ENCODE measurements around the gene SLC9A4.

Gene SLC9A4

DNA sequence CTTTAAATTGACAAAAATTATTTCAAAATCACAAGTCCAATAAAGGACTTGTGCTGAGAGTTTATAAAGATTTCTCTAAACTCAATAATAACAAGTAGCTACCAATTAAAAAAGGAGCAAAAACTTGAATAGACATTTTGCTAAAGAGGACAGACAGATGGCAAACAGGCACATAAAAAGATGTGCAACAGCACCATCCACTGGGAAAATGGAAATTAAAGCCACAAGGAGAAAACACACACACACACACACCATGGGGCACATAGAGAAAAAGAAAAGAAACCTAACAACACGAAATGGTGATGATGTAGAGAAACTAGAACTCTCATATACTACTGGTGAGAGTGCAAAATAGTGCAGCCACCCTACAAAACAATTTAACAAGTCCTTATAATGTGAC lies 12.6 kb upstream of the SLC9A4 start:
- no peak for DNase-seq

DNA sequence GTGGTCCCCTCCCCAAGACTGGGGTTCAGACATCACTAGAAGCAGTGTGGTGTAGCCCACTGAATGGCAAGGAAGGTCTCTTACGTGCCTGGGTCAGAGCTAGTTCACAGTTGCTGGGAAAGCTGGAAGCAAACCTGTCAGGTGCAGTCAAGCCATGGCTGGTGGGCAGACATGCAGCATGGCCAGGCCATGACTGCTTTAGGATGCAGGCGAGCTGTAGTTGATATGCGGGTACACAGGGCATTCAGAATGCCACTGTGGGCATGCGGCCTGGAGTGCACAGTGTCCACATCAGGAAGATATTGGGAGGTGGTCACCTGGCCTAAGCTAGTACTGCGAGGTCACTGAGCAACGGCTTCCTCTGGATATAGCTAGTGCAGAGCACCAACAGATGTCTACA lies 11.8 kb upstream of the SLC9A4 start:
- DNase-seq, result no peak

DNA sequence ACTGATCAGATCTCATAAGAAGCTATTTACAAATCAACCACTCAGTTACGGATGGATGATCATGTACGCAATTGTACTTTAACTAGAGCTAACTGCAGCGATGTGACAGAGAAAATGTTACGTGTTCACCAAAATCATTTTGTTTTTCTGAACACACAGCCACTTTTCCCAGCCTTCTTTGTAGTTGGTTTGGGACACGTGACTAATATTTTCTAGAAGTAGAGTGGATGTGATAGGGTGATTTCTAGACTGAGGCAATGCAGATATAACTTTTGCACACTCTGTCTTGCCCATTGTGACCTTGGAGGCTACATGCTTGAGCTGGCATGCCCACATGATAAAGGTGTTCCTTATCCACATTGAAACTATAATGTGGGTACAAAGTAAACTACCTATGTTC lies 9.9 kb upstream of the SLC9A4 start:
- DNase-seq, result no peak

DNA sequence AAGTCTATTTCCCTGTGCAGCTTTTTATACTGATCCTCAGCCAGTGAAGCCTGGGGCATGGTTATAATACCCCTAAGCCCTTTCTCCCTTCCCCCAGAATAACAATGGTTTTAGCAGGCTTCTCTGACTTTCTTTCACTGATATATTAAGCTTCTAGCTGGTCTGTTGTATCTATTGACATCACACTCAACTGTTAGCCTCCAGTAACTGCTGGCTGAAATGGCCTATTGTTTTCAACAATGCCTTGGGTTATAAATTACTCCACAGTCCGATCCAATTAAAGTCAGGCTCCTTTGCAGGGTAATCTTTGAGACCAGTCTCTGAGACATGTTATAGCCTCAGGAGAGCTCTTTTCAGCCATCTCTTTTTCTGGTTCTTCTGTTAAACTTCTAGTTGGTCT lies 2.9 kb upstream of the SLC9A4 start:
- DNase-seq, result no peak

DNA sequence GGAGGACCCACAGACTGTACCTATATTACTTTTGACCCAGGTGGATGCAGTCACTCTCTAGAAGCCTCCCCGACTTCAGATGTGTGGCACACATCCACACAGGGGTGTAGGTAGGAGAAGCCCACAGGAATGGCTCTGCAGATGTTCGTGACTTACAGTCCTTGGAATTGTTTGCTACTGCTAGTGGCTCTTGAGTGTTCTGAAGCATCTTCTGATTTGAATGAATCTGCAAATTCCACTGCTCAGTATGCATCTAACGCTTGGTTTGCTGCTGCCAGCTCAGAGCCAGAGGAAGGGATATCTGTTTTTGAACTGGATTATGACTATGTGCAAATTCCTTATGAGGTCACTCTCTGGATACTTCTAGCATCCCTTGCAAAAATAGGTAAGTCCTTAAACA lies 605 bp downstream of the SLC9A4 start:
- DNase-seq, result no peak

DNA sequence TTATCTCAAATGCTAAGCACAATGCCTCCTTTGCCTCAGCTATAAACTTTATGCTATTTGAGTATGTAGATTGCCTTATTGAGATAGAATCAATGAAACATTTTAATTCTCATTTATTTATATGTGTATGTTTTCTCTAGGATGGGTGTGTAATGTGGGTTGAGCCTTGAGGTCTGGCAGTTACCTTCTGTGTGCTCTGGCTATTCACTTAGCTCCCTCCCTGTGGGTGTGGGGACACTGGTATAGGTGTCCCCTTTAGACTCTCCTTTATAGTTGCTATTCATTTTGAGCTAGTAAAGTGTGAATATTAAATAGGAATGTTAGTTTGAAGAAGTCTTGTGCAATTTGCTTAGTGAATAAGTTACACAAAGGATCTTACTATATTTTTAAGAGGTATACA lies 1.8 kb downstream of the SLC9A4 start:
- no peak for DNase-seq

DNA sequence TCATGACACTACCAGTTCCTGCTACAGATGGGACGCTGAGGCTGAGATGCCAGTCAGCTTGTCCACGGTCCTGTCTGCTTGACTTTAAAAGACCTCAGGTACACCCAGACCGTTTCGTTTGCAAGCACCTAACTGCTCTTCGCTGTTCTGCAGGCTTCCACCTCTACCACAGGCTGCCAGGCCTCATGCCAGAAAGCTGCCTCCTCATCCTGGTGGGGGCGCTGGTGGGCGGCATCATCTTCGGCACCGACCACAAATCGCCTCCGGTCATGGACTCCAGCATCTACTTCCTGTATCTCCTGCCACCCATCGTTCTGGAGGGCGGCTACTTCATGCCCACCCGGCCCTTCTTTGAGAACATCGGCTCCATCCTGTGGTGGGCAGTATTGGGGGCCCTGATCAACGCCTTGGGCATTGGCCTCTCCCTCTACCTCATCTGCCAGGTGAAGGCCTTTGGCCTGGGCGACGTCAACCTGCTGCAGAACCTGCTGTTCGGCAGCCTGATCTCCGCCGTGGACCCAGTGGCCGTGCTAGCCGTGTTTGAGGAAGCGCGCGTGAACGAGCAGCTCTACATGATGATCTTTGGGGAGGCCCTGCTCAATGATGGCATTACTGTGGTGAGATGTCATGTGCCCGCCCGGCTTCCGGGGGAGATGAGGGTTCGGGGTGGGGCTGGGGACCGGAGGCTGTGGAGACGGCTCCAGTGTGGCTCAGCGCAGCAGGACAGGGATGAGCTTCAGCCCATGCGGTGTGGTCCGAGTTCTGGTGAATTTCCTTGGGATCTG lies 5.9 kb downstream of the SLC9A4 start:
- no peak for DNase-seq

DNA sequence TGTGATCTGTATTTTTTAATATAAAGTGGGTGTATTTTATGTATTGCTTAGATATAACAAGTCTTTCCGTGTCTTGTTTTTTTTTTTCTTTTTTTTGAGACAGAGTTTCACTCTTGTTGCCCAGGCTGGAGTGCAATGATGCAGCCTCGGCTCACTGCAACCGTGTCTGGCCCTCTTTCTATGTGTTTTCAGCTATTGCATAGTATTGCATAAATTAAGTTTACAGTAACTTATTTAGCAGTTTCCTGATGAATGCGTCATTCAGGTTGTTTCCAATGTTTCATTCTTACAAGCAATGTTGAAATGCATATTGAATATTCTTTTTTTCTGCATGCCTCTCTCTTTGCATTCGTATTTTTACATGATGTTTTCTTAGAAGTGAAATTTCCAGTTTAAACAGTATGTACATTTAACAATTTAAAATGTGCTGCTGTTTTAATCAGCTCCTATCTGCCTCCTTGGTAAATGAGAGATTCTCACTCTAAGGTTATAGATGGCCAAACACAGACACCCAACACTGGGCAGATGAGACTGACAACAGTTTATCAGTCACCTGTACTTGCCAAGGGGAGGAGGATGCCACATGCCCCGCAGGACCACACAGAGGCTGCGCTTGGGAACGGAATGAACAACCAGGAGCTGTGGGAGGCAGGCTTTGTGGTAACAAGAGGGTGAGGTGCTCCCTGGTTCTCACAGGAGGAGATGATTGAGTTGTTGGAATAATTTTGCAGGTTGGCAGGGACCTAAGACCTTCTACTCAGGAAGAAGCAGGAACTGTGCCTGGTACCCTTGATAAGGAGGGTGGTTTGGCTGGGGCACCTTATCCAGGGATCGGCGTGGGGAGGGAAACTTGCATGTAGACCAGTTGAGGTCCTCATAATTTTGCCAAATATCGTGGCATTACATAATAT lies 7.5 kb downstream of the SLC9A4 start:
- no peak for DNase-seq

DNA sequence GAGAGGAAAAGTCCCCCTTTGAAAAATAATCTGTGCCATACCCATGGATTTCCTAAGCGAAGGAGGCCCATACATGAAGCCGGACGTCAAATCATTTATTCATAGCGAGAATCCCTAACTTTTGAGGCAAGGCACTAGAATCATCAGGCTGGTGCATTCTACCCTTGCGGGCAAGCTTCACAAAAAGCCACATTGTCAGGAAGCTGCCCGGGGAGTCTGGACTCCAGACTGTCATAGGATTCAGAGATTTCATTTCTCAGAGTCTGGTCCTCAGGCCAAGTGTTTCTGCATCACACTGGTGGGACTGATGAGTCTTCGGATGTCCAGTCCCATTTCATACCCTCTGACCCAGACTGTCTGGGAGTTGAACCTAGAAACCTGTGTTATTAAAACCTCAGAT lies 8.9 kb downstream of the SLC9A4 start:
- no peak for DNase-seq

DNA sequence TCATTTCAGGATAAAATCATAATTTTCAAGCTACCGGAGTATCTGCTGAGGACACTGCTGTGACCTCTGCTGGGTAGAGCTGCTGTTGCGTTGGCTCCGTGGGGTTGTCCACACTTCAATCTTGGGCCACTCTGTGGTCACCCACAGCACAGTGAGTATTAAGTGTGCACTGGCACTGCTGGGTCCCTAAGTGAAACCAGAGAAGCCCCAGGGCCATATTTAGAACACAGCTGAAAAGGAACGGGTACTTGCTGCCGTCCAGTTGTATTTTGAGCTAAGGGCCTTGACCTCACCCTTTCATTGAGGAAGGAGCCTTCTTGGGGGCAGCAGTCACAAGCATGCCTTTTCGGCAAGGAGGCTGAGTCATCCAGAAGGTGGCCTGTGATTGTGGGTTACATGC lies 10.1 kb downstream of the SLC9A4 start:
- DNase-seq, result no peak

DNA sequence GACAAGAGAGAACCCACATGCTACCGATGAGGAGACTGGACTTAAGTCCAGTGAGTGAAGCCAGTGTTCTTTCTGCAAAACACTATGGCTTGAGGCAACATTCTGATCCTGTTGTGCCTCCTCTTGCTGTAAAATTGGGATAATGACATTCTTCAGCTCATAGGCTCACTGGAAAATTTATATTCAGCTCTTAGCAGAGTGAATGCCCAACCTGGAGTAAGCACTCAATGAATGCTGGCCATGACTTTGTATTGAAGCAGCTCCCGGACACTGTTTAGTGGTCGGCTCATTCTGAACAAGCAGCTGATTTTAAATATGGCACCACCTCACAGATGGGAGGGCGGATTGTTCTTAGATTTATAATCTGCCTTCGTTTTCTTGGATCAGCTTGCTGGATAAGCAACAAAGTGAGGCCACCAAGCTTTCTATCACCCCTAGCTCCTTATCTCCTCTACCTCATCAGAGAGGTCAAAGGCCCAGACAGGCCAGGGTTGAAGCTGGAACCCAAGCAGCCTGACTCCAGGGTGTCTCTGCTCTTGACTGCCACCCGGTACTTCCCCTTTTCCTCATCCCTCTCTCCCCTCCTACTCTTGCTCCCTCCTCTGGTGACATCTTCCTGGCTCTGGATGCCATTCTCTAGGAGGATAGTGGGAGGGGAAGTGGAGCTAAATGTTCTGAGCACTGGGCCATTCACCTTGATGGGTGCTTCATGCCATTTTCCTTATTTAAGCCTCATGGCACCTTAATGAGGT lies 11.5 kb downstream of the SLC9A4 start:
- DNase-seq, result no peak

DNA sequence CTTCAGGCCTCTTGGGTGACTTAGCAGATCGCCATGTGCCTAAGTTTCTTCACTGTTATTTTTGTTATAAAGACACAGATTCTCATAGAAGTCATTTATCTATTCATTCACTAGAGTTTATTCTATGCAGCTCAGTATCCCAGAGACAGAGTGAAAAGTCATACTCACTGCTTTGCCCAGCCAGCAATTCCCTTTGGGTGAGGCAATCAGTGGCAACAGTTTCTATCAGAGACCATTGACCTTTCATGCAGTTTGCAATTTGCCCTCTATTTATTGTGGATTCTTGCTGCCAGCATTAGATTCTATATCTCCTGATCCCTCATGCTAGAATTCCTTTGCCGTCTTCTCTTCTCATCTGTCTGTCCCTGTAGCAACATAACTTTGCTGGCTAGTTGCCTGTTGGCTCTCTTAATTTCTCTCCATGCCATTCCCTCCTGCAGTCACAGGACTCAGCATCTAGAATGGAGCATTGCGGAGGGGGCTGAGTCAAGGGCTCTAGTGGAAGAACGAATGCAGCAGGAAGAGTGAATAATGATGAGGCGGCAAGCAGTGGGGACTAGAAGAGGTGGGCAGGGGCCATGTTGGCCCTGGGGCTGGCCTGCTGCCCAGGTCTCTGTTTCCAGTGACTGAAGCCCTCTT lies 12.2 kb downstream of the SLC9A4 start:
- DNase-seq, result no peak

DNA sequence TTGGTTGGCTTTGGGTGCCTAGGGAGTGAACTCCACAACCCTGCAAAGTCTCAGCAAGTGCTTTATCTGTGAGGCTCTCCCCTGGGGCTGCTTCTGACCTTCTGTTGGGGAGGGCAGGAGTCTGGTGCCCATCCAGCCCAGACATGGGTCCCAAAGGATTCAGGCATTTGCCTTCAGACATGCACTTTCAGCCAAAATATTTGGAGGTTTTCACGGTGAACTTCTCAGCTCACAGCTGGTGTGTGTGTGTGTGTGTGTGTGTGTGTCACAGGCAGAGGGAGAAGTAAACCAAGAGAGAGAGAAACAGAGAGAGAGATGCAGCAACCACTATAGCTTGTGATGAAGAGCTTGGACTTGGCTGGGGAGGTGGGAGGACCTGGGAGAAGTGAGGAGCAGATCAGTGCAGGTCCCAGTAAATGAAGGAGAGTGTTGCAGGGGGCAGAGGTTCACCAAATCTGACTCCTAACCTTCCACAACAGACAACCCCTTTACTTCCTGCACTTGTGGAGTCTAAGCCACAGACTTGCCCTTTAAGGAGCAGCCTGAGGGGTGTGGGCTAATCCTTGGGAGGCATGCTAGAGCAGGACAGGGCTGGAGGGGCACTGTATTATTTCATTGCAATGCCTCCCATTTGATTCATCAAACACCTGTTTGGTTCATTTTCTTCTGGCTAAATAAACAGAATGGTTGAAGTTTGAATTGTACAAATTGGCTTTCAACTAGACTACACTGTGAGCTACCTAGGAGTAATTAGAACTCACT lies 14.1 kb downstream of the SLC9A4 start:
- DNase-seq, result no peak

DNA sequence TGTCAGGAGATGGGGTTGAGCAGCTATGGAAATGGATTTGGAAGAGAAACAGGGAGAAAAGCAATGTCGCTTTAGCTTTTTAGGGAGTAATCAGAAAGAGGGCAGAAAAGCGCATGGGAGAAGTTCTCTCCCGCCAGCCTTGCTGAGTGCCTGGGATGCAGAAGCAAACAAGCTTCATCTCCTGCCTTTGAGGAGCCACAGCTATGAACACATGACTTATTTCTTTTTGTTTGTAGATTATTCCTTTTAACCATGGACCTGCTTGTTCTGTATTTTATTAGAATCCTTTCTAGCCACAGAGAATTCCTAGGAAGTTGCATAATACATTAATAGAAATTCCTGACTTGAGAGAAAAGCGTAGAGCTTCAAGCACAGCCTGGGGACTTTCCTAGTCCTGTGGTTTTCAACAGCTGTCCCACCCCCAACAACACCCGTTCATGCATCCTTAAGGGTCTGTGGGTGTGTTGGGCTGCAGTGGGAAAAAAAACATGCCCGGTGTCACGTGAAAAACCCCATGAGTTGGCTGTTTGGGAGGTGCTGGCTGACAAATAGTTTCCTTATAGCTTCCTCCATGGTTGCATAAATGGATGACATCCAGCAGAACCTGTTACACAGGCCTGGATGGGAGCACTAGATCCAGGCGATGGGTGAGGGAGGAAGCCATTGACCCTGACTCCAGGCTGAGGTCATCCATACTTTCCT lies 14.9 kb downstream of the SLC9A4 start:
- no peak for DNase-seq

DNA sequence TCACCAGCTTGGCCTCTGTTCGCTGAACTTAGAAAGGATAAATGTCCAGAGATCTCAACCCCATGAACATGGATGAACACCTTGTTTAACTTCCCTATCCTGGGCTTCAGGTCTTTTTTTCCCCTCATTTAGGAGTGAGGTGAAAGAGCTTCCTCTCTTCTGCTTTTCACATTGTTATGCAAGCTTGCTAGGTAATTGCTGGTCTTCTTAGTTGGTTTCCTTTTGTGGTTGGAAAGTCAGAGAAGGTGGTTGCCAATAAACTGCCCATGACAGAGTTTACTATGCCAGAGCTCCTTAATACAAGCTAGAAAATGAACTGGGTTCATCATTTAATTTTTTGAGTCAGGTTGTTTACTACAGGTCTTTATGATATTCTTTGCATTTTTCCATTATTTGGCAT lies 16.6 kb downstream of the SLC9A4 start:
- no peak for DNase-seq

DNA sequence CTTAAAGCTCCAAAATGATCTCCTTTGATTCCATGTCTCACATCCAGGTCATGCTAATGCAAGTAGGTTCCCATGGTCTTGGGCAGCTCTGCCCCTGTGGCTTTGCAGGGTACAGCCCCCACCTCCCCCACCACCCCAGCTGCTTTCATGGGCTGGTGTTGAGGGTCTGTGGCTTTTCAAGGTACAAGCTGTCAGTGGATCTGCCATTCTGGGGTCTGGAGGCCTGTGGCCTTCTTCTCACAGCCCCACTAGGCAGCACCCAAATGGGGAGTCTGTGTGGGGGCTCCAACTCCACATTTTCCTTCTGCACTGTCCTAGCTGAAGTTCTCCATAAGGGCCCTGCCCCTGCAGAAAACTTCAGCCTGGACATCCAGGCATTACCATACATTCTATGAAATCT lies 19.0 kb downstream of the SLC9A4 start:
- no peak for DNase-seq

DNA sequence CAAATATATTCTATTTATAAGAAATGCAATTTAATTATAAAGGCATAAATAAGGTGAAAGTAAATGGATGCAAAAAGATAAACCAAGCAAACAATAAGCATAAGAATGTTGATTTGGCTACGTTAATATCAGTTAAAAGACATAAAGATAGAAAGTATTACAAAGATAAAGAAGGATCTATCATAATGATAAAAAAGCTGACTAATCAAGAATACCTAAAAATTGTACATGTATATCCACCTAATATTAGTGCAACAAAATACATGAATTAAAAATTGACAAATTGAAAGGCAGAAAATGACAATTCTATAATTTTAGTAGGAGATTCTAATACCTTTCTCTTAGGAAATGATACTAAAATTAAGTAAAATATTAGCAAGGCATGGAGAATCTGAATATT lies 21.5 kb downstream of the SLC9A4 start:
- no peak for DNase-seq

DNA sequence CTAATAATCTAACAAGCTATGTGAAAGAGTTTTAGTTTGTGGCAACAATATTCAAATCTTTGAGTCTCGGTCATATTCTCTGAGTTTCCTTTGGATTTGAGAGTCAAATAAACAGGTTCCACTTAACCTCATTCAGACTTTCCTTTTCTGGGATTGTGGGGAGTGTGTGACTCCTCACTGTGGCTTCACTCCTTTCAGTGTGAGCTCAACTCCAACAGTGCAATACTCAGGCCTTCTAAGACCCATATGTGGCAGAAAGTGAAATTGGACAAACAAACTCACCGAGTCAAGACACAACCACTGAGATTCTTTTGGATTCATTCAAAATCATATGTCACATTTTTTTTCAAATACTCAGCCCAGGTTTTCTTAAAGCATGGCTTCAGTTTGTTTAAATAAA lies 25.4 kb downstream of the SLC9A4 start:
- no peak for DNase-seq

DNA sequence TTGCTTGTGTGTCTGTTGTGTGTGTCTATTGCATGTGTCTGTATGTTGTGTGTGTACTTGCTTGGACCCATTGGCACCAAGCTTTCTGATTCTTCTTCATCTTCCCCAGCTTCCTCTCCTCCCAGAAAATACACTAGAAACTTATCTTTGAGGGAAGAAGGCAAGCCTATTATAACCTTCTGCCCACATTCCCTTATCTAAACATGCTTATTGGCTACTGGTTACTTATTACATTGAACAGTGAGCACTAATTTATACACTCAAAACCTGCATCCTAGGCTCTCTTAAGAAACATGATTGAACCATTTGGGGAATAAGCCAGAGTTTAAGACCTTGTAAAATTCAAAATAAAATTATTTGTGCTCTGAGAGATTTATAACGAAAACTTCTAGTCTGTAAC lies 26.5 kb downstream of the SLC9A4 start:
- DNase-seq, result no peak

DNA sequence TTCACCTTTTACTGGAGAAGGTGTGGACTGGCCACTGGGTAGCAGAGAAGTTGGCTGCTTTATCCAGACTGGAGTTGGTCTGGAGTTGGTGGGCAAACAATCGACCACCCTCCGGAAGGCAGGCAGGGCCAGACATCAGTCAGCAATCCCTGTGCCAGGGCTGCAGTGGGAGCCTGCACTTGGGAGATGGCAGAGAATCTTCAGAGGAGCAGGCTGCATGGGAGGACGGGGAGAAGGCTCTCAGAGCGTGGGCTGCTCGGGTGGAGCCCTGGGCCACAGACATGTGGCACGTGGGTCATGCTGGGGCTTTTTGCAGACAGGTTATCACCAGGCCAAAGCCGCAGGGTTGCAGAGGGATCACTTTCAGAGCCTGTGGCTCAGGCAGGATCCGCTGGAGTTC lies 29.6 kb downstream of the SLC9A4 start:
- DNase-seq, result no peak

DNA sequence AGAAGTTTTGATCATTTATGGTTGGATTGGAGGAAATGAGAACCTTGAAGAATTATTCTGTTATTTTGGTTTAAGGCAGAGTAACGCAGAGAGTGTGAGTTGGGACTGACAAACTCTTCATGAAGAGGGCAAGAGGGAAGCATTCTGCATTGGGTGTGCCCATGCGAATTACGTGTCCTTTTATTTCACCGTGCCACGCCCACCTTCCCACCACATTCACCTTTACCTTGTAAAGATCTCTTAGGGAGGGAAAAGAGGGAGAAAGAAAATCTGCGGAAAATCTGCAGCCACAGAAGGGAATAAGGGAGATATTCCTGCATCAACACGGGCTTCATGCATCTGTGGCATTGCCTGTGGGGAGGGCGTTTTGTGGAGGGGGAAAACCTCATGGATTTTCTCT lies 31.8 kb downstream of the SLC9A4 start:
- no peak for DNase-seq

DNA sequence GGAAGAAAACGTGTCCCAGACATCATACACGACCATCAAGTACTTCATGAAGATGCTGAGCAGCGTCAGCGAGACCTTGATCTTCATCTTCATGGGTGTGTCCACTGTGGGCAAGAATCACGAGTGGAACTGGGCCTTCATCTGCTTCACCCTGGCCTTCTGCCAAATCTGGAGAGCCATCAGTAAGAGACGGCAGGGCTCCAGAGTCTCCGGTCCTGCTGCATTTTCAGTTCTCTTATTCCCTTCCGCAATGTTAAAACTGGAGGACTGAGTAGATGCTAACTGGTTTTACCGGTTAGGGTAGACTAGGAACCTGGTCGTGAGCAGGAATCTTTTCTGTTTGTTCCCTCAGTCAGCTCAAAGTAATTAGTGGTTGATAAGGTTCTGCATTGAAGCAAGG lies 32.3 kb downstream of the SLC9A4 start:
- DNase-seq, result no peak

Data from hippocampal formation (tissue), 2 donors.